IPS DF 19.7 (cell line): ENCODE data around the gene ATL2.
"Not testable (repeated sequence)": the region's sequence is repeated elsewhere in the genome, so short reads cannot be mapped to it uniquely, and the experiment has no call there.

Experiments used
- DNase-seq: peaks from one replicate; pipeline ENCODE4 v3.0.0-alpha.2; 2013; ENCODE audit warnings: low read depth, low spot score

The ATL2 gene

GRCh38 chr2:38390947-38391346 lies 13.9 kb upstream of the ATL2 start:
- no peak for DNase-seq

DNA sequence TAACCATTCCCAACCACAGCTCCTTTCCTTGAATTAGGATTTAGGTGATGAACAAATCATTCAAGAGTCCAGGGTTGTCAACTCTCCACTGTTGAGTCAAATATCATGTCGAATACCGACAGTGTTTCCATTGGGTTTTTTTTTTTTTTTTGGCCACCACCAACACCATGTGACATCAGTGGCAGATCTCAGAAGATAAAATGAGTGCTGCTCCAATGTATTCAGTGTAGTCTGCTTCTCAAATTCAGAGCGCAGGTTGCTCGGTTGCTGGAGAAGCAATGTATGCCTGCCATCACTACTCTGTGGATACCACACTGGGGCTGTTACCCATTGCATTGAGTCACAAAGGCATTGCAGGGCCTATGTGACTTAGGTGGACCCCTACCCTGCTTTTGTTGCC lies 10.8 kb upstream of the ATL2 start:
- no peak for DNase-seq

DNA sequence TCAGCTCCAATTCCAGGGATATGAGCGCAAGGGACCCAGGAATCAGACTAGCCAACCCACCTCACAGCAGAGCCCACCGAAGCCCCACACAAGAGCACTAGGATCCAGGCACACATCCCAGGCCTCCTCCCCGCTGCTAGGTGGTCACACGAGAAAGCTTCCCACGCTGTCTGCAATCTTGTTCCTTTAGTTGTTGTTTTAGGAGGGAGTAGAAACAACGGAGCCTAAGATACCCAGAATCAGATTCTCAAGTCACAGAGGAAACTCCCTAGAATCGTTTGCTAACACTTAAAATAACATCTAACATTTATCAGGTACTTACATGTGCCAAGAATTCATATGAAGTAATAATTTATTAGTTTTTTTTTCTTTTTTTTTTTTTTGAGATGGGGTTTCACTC lies 9.7 kb upstream of the ATL2 start:
- no peak for DNase-seq

DNA sequence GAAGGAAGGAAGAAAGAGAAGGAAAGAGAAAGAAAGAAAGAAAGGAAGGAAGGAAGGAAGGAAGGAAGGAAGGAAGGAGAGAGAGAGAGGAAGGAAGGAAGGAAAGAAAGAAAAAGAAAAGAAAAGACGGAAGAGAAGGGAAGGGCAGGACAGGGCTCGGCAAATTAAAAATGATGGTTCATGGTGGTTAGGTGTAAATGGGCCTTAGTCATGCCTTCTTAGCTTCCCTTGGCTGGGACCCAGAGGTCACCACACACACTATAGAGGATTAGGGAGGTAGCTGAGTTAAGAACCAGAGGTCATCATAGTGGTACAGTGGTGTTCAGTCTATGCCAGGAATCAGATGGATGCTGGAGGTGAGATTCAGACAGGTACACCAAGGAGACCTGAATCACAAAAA lies 9.3 kb upstream of the ATL2 start:
- DNase-seq = no peak

- no peak for DNase-seq
Measured at GRCh38 chr2:38384338-38384737, 7.3 kb upstream of the ATL2 start.

DNA sequence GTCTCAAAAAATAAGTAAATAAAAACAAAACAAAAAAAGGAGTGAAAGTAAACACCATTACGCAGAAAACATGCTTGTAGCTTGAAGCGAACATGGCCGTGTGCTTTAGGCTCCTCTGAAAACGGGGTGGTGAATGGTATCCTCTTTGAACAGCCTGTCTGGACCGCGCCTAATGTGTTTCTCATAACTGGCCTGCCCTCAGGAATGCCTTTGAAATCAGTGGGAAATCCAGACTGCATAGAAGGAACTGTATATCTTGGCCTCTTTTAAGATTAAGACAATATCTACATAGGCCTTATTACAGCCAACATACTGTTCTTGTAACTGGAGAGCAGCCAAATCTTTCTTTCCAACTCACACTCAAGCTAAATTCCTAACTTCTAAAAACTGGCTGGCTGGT lies 6.7 kb upstream of the ATL2 start:
- DNase-seq = not testable (repeated sequence)

GRCh38 chr2:38381381-38382143 lies 4.5 kb upstream of the ATL2 start:
- DNase-seq = no peak

DNA sequence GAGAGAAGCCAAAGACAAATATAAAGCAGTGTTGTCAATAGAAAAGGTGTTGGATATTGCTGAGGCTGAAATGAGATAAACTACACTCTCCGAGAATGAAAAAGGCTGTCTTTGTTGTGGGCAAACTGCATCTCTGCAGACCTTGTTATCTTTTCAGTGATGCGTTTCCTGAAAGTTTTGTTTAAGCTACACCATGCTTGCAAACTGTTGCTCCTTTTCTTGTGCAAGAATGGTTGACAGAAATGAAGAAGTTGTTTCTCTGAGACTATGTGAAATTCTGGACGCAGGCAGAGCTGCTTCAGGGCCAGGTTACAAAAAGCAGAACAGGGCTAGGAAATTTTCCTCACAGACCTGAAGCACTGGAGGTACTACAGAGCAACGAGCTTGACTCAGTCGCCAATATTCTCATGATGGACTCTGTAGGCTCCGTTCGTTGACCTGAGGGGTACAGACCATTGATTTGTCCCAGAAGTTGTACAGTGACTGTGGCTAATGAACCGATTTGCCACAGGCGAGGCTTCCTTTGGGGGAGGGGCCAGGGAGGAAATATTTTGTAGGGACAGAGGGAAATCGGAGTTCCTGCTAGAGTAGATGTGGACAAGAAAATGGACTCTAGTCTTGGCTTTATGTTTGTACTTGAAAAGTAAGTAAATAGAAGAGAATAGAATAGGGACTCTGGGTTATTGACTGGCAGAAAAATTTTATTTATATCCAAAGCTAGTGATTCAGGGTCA lies 3.5 kb upstream of the ATL2 start:
- no peak for DNase-seq

DNA sequence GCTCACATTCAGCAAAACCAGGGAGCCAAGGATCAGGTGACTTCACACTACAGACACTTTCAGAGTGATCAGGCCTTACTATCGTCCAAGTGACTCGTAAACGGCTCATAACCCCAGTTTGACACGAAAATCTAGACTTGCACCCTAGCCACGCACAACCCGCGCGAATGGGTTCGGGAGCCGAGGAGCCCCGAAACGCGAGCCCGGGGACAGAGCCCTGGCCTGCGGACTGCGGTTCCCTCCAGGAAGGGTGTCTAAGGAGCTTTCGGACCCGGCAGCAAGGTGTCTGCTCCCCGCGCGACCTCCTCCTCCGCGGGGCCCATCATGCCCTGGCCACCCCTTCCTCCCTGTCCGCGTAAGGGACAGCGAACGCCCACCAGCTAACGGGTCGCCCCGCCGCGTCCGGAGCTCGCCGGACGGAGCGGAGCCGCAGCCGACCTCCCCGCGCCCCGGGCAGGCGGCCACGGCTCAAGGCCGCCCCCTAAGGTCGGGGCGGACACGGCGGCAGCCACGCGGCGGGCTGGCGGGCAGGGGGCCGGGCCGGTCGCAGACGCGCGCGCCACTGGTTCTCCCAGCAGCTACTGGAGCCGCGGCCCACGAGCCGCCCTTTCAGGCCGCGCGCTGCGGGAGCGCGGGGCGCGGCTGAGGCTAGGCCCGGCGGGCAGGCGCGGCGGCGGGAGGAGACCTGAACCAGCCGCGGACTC lies 575 bp downstream of the ATL2 start:
- DNase-seq = no peak

DNA sequence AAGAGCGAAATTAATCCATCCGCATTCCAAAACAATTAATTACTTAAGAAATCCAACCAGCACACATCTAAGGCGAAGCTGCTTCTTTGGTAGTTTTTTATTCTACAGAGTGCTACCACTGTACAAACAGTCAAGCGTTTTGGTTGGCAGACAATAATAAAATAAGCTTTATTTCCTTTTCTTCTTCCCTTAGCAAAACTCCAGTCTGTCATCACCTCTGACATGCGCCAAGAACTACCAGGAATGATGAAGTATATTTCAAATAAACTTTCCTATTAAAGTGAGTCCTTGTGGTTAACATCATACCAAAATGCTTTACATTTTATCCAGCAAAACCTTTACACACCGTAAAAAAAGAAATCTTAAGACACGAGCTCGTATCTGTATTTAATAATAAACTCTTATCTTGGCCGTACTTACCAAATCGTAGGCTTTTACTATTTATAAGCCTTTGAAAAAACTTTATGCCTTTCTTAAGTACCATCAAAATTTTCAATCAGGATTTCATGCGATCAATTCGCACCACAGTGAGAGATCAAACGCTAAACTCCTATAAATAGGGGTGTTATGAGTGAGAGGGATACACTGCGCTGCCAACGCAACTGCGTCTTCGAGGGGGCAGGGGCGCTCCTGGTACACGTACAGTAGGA lies 1.3 kb downstream of the ATL2 start:
- DNase-seq = no peak

- DNase-seq = no peak
Measured at GRCh38 chr2:38374984-38375383, 2.1 kb downstream of the ATL2 start.

DNA sequence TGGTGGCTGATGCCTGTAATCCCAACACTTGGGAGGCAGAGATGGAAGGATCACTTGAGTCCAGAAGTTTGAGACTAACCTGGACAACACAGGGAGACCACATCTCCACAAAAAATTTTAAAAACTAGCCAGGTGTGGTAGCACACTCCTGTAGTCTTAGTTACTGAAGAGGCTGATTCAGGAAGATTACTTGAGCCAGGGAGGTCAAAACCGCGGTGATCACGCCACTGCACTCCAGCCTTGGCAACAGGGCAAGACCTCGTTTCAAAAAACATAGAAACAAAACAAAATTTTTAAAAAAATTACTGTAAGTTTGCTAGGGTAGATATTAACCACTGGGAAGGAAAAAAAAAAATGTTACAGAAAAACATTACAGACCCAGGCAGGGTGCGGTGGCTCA lies 5.8 kb downstream of the ATL2 start:
- no peak for DNase-seq

DNA sequence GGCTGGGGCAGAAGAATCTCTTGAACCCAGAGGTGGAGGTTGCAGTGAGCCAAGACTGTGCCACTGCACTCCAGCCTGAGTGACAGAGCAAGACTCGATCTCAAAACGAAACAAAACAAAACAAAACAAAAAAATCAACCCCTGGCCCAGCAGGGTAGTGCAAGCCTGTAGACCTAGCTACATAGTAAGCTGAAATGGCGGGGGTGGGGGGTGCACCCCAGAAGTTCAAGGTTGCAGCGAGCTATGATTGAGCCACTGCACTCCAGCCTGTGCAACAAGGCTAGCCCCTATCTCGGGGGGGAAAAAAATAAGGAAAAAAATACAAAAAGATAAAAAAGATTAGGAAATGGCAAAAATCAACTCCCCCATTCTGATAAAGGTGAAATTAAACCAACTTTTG lies 6.4 kb downstream of the ATL2 start:
- DNase-seq = no peak

DNA sequence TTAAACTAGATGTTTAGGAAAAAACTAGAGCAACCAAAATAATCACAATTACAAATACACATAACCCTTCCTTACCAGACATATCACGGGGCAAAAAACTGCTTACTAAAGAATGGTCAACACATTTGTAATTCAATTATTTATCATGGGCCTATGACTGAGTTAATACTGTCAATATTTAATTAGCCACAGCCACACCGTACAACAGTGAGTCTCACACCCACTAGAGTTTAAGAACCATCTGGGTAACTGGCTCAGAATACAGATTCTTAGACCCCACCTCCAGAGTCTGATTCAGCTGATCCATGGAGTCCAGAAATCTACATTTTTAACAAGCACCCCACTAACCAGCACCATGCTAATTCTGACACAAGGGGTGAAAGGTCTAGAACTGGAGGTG lies 14.8 kb downstream of the ATL2 start:
- DNase-seq = no peak

- DNase-seq = no peak
Measured at GRCh38 chr2:38360177-38360576, 16.9 kb downstream of the ATL2 start.

DNA sequence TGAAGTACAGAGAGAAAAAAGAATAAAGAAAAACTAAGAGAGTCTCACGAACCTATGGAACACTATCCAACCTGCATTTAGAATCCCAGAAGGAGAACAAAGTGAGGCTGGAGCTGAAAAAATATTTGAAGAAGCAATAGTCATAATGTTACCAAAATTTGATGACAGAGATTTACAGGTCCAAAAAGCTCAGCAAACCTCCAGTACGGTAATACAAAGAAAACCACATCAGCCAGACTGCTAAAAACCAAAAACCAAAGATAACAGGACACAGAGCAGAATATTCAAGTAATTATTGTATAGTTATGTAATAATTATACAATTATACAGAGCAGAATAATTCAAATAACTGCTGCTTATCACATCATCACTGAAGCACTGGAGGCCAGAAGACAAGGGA lies 23.7 kb downstream of the ATL2 start:
- no peak for DNase-seq

GRCh38 chr2:38352336-38352735 lies 24.7 kb downstream of the ATL2 start:
- no peak for DNase-seq

- DNase-seq = no peak
Measured at GRCh38 chr2:38345323-38346038, 31.6 kb downstream of the ATL2 start.

DNA sequence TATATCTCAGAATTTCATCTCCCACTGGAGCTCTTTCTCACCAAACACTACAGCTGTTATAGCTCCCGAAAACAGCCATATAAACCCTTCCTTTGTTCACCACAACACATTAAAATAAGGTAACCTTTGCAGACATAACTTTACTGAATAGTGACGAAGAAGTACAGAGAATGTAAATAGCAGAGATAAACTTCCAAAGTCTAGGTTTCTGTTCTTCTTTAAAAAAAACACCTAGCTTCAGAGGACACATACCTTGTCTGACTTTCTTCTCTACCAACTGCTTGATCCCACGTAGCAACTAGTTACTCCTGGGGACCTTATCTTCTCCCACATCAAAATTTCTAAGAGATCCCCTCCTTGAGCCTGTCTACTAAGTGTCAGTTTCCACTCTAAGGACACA lies 32.3 kb downstream of the ATL2 start:
- DNase-seq = no peak

GRCh38 chr2:38343212-38343611 lies 33.9 kb downstream of the ATL2 start:
- no peak for DNase-seq

DNA sequence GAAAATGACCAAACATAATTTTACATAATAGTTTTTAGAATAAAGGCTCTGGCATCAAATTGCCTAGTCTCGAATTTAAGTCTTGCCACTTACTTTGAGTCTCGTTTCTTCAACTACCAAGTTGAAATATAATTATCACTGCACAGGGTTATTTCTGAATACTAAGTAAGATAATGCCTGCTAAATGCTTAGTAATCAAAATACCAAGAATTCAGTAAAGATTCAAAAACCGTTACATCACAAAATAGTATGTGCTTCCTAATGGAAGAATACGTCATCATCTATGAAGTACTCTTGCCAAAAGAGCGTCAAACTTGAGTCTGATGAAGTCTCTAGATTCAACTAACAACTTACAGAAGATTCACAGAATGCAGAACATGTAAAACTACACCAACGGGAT lies 40.5 kb downstream of the ATL2 start:
- no peak for DNase-seq

GRCh38 chr2:38330754-38331153 lies 46.3 kb downstream of the ATL2 start:
- DNase-seq = no peak
